ENCODE results near the gene USP17L17. TPM values are rescaled to one million over a fixed set of nuclear protein-coding genes. Genes with fewer than 3 reads are reported as not detected.
"Not testable (repeated sequence)": the region's sequence is repeated elsewhere in the genome, so short reads cannot be mapped to it uniquely, and the experiment has no call there.

USP17L17 gene
- total RNA-seq, 2 experiments from 2014 or later: not detected

DNA sequence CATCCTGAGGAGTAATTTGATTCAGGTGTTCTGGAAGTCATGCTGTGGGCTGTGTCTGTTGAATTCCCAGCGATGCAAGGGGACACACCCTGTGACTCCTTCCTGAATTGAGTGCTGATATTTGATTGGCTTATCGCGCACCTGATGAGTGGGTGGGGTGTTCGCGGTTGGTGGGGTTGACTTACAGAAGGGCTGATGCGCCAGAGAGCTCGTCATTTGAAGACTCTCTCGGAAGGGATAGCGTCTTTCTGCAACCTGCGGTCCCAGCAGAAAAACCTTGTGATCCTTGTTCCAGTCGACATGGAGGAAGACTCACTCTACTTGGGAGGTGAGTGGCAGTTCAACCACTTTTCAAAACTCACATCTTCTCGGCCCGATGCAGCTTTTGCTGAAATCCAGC is 18.9 kb downstream of the USP17L17 start, which contains the start of gene USP17L21:
Gene USP17L21 (plus strand): TSS at position 301 of the 400 bp plus-strand sequence. CDS start 0 bp downstream, at position 301.
- H3K36me3 Mint-ChIP-seq (ENCODE audit: low read depth); H3K4me1 Mint-ChIP-seq (ENCODE audit: low read depth); CTCF ChIA-PET; H3K27ac Mint-ChIP-seq; H3K4me3 Mint-ChIP-seq; POLR2A ChIA-PET; DNase-seq; H3K9me3 Mint-ChIP-seq (ENCODE audit: insufficient read depth); ATAC-seq; H3K27me3 Mint-ChIP-seq (ENCODE audit: low read depth): not testable (repeated sequence)

DNA sequence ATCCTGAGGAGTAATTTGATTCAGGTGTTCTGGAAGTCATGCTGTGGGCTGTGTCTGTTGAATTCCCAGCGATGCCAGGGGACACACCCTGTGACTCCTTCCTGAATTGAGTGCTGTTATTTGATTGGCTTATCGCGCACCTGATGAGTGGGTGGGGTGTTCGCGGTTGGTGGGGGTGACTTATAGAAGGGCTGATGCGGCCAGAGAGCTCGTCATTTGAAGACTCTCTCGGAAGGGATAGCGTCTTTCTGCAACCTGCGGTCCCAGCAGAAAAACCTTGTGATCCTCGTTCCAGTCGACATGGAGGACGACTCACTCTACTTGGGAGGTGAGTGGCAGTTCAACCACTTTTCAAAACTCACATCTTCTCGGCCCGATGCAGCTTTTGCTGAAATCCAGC is 23.6 kb downstream of the USP17L17 start, which contains the start of gene USP17L22:
Gene USP17L22 (plus strand): TSS at position 301 of the 400 bp plus-strand sequence. CDS start 0 bp downstream, at position 301.
- H3K27ac Mint-ChIP-seq; POLR2A ChIA-PET; H3K36me3 Mint-ChIP-seq (ENCODE audit: low read depth); H3K4me3 Mint-ChIP-seq; H3K27me3 Mint-ChIP-seq (ENCODE audit: low read depth); H3K4me1 Mint-ChIP-seq (ENCODE audit: low read depth); H3K9me3 Mint-ChIP-seq (ENCODE audit: insufficient read depth); DNase-seq; CTCF ChIA-PET; ATAC-seq: not testable (repeated sequence)

DNA sequence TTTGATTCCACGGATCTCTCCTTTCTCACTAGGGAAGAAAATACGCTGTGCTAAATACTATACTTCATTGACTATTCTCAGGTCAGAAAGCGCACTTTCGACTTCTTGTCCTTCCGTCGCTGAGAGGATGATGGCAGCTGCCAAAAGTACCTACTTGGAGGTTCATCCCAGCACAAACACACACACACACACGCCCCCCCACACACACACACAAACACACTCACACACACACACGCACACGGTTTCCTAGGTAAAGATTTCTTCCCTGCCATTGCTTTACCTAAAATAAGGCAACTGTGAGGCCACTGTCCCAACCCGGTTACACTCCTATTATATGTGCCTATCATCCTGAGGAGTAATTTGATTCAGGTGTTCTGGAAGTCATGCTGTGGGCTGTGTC is 28.0 kb downstream of the USP17L17 start:
- H3K4me1 Mint-ChIP-seq (ENCODE audit: low read depth); H3K9me3 Mint-ChIP-seq (ENCODE audit: insufficient read depth); H3K27me3 Mint-ChIP-seq (ENCODE audit: low read depth); ATAC-seq; H3K4me3 Mint-ChIP-seq; H3K36me3 Mint-ChIP-seq (ENCODE audit: low read depth); POLR2A ChIA-PET; CTCF ChIA-PET; H3K27ac Mint-ChIP-seq: not testable (repeated sequence)
- DNase-seq: peak; percentile 19

Other genes with a start within 250 kb of the USP17L17 start
- gene FAM90A26, start 73.5 kb upstream of the USP17L17 start, total RNA-seq: not detected
- not detected for gene USP17L10, start 33.2 kb upstream of the USP17L17 start, total RNA-seq
- not detected for gene USP17L11, start 28.5 kb upstream of the USP17L17 start, total RNA-seq
- gene USP17L12, start 23.7 kb upstream of the USP17L17 start, total RNA-seq: not detected
- gene USP17L13, start 19.0 kb upstream of the USP17L17 start, total RNA-seq: not detected
- gene USP17L15, start 9.5 kb upstream of the USP17L17 start, total RNA-seq: not detected
- not detected for gene USP17L18, start 4.8 kb downstream of the USP17L17 start, total RNA-seq
- gene USP17L19, start 9.5 kb downstream of the USP17L17 start, total RNA-seq: not detected
- not detected for gene USP17L20, start 14.2 kb downstream of the USP17L17 start, total RNA-seq
- not detected for gene USP17L21, start 19.0 kb downstream of the USP17L17 start, total RNA-seq
- not detected for gene USP17L22, start 23.7 kb downstream of the USP17L17 start, total RNA-seq
- not detected for gene USP17L24, start 81.3 kb downstream of the USP17L17 start, total RNA-seq
- gene USP17L25, start 86.0 kb downstream of the USP17L17 start, total RNA-seq: not detected
- not detected for gene USP17L26, start 90.8 kb downstream of the USP17L17 start, total RNA-seq
- not detected for gene USP17L5, start 95.5 kb downstream of the USP17L17 start, total RNA-seq
- not detected for gene USP17L27, start 100.3 kb downstream of the USP17L17 start, total RNA-seq
- not detected for gene USP17L28, start 105.0 kb downstream of the USP17L17 start, total RNA-seq
- not detected for gene USP17L29, start 109.8 kb downstream of the USP17L17 start, total RNA-seq
- not detected for gene USP17L30, start 119.2 kb downstream of the USP17L17 start, total RNA-seq
- gene DEFB131A, start 200.5 kb downstream of the USP17L17 start, total RNA-seq: not detected